Measurements from ENCODE around the gene PAPSS2.

PAPSS2 gene

DNA sequence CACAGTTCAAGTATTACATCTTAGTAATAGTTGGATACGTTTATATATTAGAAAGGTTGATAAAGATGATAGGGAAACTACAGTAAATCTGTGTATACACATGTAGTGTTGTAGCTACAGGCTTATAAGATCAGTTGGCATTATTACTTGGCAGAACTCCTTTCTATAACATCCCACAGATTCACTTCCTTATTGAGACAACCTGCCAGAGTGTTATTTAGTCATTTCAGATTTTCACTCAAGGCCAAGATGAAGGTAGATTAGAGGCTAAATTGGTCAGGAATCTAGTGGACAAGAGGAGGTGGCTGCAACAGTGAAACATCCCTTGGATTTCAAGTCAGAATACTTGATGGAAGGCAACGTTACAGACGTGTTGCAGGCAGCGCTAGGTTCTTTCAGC is 63.0 kb downstream of the PAPSS2 start:
- Histone ChIP-seq H3K9ac (ENCODE audit: low read length) (no peak overlapping the region), H4K91ac (ENCODE audit: low read depth, low read length) (no peak overlapping the region), H3K4me2 (ENCODE audit: low read length) (no peak overlapping the region), H3K79me2 (ENCODE audit: control insufficient read depth, insufficient read depth, low read length, poor library complexity) (no peaks in the 10 kb centered on the region), H4K12ac (ENCODE audit: low read depth, low read length) (no peak overlapping the region), H2BK120ac (ENCODE audit: insufficient read depth, low read length, poor library complexity) (no peak overlapping the region), H3K27ac (ENCODE audit: low read depth, low read length) (no peak overlapping the region), H3K36me3 (ENCODE audit: control insufficient read depth in 1 of 2, insufficient read depth in 2 of 2, low read length in 2 of 2) (peaks cover 0 to 1% of the 10 kb centered on the region in 2 experiments), H3K4me1 (ENCODE audit: control insufficient read depth in 1 of 2, insufficient read depth in 2 of 2, low read length in 2 of 2) (no peaks in the 10 kb centered on the region), H3K4me3 (ENCODE audit: low read depth, low read length) (no peak overlapping the region), H2BK12ac (ENCODE audit: low read length) (no peak overlapping the region), H4K8ac (ENCODE audit: low read depth, low read length) (no peak overlapping the region), H2AFZ (ENCODE audit: insufficient read depth, low read length, poor library complexity) (no peak overlapping the region), H2AK5ac (ENCODE audit: low read length) (no peak overlapping the region), H3K9me3 (ENCODE audit: insufficient read depth, low read depth, low read length) (no peaks in the 10 kb centered on the region), H3K4ac (ENCODE audit: low read depth, low read length) (no peak overlapping the region), H3K18ac (ENCODE audit: low read length) (no peak overlapping the region), H3K14ac (ENCODE audit: low read length) (no peak overlapping the region), H2BK5ac (ENCODE audit: low read depth, low read length, poor library complexity) (no peak overlapping the region), H3K23ac (ENCODE audit: low read length) (no peak overlapping the region), H3K79me1 (ENCODE audit: low read length) (no peaks in the 10 kb centered on the region), H3K27me3 (ENCODE audit: insufficient read depth, low read length) (no peaks in the 10 kb centered on the region)
- no peak for DNase-seq
- no CpG with 5 or more reads among the region's 4 CpGs for WGBS (ENCODE audit: extremely low coverage, insufficient coverage, insufficient read length)

GRCh38 chr10:87723500-87723899 is 63.8 kb downstream of the PAPSS2 start:
- no CpG with 5 or more reads among the region's 6 CpGs for WGBS (ENCODE audit: extremely low coverage, insufficient coverage, insufficient read length)
- Histone ChIP-seq H3K79me2 (ENCODE audit: control insufficient read depth, insufficient read depth, low read length, poor library complexity) (no peaks in the 10 kb centered on the region), H2BK5ac (ENCODE audit: low read depth, low read length, poor library complexity) (no peak overlapping the region), H3K79me1 (ENCODE audit: low read length) (no peaks in the 10 kb centered on the region), H2BK12ac (ENCODE audit: low read length) (no peak overlapping the region), H4K12ac (ENCODE audit: low read depth, low read length) (no peak overlapping the region), H3K9ac (ENCODE audit: low read length) (no peak overlapping the region), H3K4me1 (ENCODE audit: control insufficient read depth in 1 of 2, insufficient read depth in 2 of 2, low read length in 2 of 2) (no peaks in the 10 kb centered on the region), H3K18ac (ENCODE audit: low read length) (no peak overlapping the region), H3K4ac (ENCODE audit: low read depth, low read length) (no peak overlapping the region), H3K23ac (ENCODE audit: low read length) (no peak overlapping the region), H4K91ac (ENCODE audit: low read depth, low read length) (no peak overlapping the region), H3K27ac (ENCODE audit: low read depth, low read length) (no peak overlapping the region), H2BK120ac (ENCODE audit: insufficient read depth, low read length, poor library complexity) (no peak overlapping the region), H3K9me3 (ENCODE audit: insufficient read depth, low read depth, low read length) (no peaks in the 10 kb centered on the region), H3K4me3 (ENCODE audit: low read depth, low read length) (no peak overlapping the region), H3K27me3 (ENCODE audit: insufficient read depth, low read length) (no peaks in the 10 kb centered on the region), H2AFZ (ENCODE audit: insufficient read depth, low read length, poor library complexity) (no peak overlapping the region), H2AK5ac (ENCODE audit: low read length) (no peak overlapping the region), H3K4me2 (ENCODE audit: low read length) (no peak overlapping the region), H3K14ac (ENCODE audit: low read length) (no peak overlapping the region), H4K8ac (ENCODE audit: low read depth, low read length) (no peak overlapping the region), H3K36me3 (ENCODE audit: control insufficient read depth in 1 of 2, insufficient read depth in 2 of 2, low read length in 2 of 2) (peaks cover 0 to 1% of the 10 kb centered on the region in 2 experiments)
- no peak for DNase-seq

DNA sequence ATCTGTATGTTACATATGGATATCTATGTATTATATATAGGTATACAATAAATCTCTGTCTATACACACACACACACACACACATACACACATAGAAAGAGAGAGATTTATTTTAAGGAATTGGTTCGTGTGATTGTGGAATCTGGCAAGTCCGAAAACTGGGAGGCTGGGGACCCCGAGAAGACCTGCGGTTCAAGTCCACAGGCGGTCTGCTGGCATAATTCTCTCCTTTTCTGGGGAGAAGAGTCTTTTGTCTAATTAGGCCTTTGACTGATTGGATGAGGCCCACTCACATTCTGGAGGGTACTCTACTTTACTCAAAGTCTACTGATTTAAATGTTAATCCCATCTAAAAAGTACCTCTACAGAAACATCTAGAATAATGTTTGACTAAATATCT is 65.1 kb downstream of the PAPSS2 start:
- H3K4me2 ChIP-seq (ENCODE audit: low read length), result no peak overlapping the region
- no peak overlapping the region for H3K18ac ChIP-seq (ENCODE audit: low read length)
- WGBS (ENCODE audit: extremely low coverage, insufficient coverage, insufficient read length), result no CpG with 5 or more reads among the region's 5 CpGs
- no peak overlapping the region for H2BK12ac ChIP-seq (ENCODE audit: low read length)
- H3K4me1 ChIP-seq (ENCODE audit: control insufficient read depth in 1 of 2, insufficient read depth in 2 of 2, low read length in 2 of 2), result no peaks in the 10 kb centered on the region
- H3K23ac ChIP-seq (ENCODE audit: low read length), result no peak overlapping the region
- no peak overlapping the region for H2AK5ac ChIP-seq (ENCODE audit: low read length)
- no peak for DNase-seq
- no peak overlapping the region for H2BK5ac ChIP-seq (ENCODE audit: low read depth, low read length, poor library complexity)
- H3K9me3 ChIP-seq (ENCODE audit: insufficient read depth, low read depth, low read length), result no peaks in the 10 kb centered on the region
- no peaks in the 10 kb centered on the region for H3K79me1 ChIP-seq (ENCODE audit: low read length)
- no peak overlapping the region for H3K4ac ChIP-seq (ENCODE audit: low read depth, low read length)
- no peak overlapping the region for H3K4me3 ChIP-seq (ENCODE audit: low read depth, low read length)
- H4K8ac ChIP-seq (ENCODE audit: low read depth, low read length), result no peak overlapping the region
- H3K14ac ChIP-seq (ENCODE audit: low read length), result no peak overlapping the region
- no peak overlapping the region for H2AFZ ChIP-seq (ENCODE audit: insufficient read depth, low read length, poor library complexity)
- H3K27ac ChIP-seq (ENCODE audit: low read depth, low read length), result no peak overlapping the region
- H3K9ac ChIP-seq (ENCODE audit: low read length), result no peak overlapping the region
- H3K36me3 ChIP-seq (ENCODE audit: control insufficient read depth in 1 of 2, insufficient read depth in 2 of 2, low read length in 2 of 2), result peaks cover 0 to 1% of the 10 kb centered on the region in 2 experiments
- H2BK120ac ChIP-seq (ENCODE audit: insufficient read depth, low read length, poor library complexity), result no peak overlapping the region
- no peak overlapping the region for H4K12ac ChIP-seq (ENCODE audit: low read depth, low read length)
- H3K79me2 ChIP-seq (ENCODE audit: control insufficient read depth, insufficient read depth, low read length, poor library complexity), result no peaks in the 10 kb centered on the region
- no peak overlapping the region for H4K91ac ChIP-seq (ENCODE audit: low read depth, low read length)
- H3K27me3 ChIP-seq (ENCODE audit: insufficient read depth, low read length), result no peaks in the 10 kb centered on the region

DNA sequence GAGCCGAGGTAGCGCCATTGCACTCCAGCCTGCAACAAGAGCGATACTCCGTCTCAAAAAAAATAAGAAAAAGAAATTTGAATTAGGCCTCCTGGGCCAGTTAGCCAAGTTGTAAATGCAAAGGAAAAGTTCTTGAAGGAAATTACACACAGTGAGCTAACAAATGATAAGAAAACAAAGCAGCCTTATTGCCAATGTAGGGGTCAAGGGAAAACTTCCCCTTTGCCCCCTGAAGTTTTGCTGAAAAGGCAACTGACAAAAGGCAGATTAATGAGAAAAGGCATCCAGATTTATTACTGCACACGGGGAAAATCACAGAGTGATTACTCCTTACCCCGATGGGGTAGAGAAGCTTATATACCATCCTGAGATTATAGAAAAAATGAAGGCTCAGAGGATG is 70.3 kb downstream of the PAPSS2 start:
- no peaks in the 10 kb centered on the region for H3K79me1 ChIP-seq (ENCODE audit: low read length)
- no peaks in the 10 kb centered on the region for H3K9me3 ChIP-seq (ENCODE audit: insufficient read depth, low read depth, low read length)
- no peak overlapping the region for H3K4ac ChIP-seq (ENCODE audit: low read depth, low read length)
- no peak overlapping the region for H4K91ac ChIP-seq (ENCODE audit: low read depth, low read length)
- no peak overlapping the region for H2AK5ac ChIP-seq (ENCODE audit: low read length)
- no peak overlapping the region for H4K12ac ChIP-seq (ENCODE audit: low read depth, low read length)
- no peak overlapping the region for H4K8ac ChIP-seq (ENCODE audit: low read depth, low read length)
- no peak overlapping the region for H3K9ac ChIP-seq (ENCODE audit: low read length)
- peaks cover 0 to under 1% of the 10 kb centered on the region in 2 experiments for H3K4me1 ChIP-seq (ENCODE audit: control insufficient read depth in 1 of 2, insufficient read depth in 2 of 2, low read length in 2 of 2)
- H3K23ac ChIP-seq (ENCODE audit: low read length), result no peak overlapping the region
- no CpG with 5 or more reads among the region's 6 CpGs for WGBS (ENCODE audit: extremely low coverage, insufficient coverage, insufficient read length)
- H3K14ac ChIP-seq (ENCODE audit: low read length), result no peak overlapping the region
- no peaks in the 10 kb centered on the region for H3K27me3 ChIP-seq (ENCODE audit: insufficient read depth, low read length)
- no peak overlapping the region for H2BK12ac ChIP-seq (ENCODE audit: low read length)
- H3K27ac ChIP-seq (ENCODE audit: low read depth, low read length), result no peak overlapping the region
- no peak overlapping the region for H2AFZ ChIP-seq (ENCODE audit: insufficient read depth, low read length, poor library complexity)
- H2BK120ac ChIP-seq (ENCODE audit: insufficient read depth, low read length, poor library complexity), result no peak overlapping the region
- no peak for DNase-seq
- peaks cover 0 to 1% of the 10 kb centered on the region in 2 experiments for H3K36me3 ChIP-seq (ENCODE audit: control insufficient read depth in 1 of 2, insufficient read depth in 2 of 2, low read length in 2 of 2)
- H3K4me3 ChIP-seq (ENCODE audit: low read depth, low read length), result no peak overlapping the region
- no peak overlapping the region for H3K4me2 ChIP-seq (ENCODE audit: low read length)
- H3K18ac ChIP-seq (ENCODE audit: low read length), result no peak overlapping the region
- H3K79me2 ChIP-seq (ENCODE audit: control insufficient read depth, insufficient read depth, low read length, poor library complexity), result no peaks in the 10 kb centered on the region
- no peak overlapping the region for H2BK5ac ChIP-seq (ENCODE audit: low read depth, low read length, poor library complexity)

All from trophoblast cell (in vitro differentiated cells and primary cell).